H9 (cell line): ENCODE measurements around the gene RAB3A. TPM values are rescaled to one million over a fixed set of nuclear protein-coding genes. Genes with fewer than 3 reads are reported as not detected.
A peak's percentile ranks its signal among the peaks of the same experiment; 100 is the strongest.

Experiments
- DNase-seq: peaks from one replicate; pipeline ENCODE4 v3.0.0-alpha.2; 2017
- H2AFZ ChIP-seq: one replicate; pipeline ENCODE4 v1.6.1; 2013; ENCODE audit warnings: mild to moderate bottlenecking, low read length, control low read depth, moderate library complexity
- H2AK5ac ChIP-seq: 2 replicates; pipeline ENCODE4 v1.6.1; 2013; ENCODE audit warnings: low read length, control low read depth, mixed read lengths; ENCODE audit not compliant: insufficient read length
- H2BK120ac ChIP-seq: one replicate; pipeline ENCODE4 v1.6.1; 2013; ENCODE audit warnings: low read depth, mild to moderate bottlenecking, low read length, control low read depth, inconsistent platforms; ENCODE audit not compliant: poor library complexity, severe bottlenecking
- H2BK12ac ChIP-seq: 2 replicates; pipeline ENCODE4 v1.6.1; 2013; ENCODE audit warnings: low read length, control low read depth, mixed read lengths, low read depth; ENCODE audit not compliant: insufficient read length
- H2BK15ac ChIP-seq: 2 replicates; pipeline ENCODE4 v1.6.1; 2013; ENCODE audit warnings: low read depth, low read length, control low read depth
- H2BK20ac ChIP-seq: one replicate; pipeline ENCODE4 v1.6.1; 2013; ENCODE audit warnings: low read depth, mild to moderate bottlenecking, low read length, control low read depth, inconsistent platforms; ENCODE audit not compliant: poor library complexity, severe bottlenecking
- H2BK5ac ChIP-seq: 2 replicates; pipeline ENCODE4 v1.6.1; 2013; ENCODE audit warnings: low read length, control low read depth, mixed read lengths; ENCODE audit not compliant: insufficient read length
- H3K14ac ChIP-seq: 2 replicates; pipeline ENCODE4 v1.6.1; 2013; ENCODE audit warnings: low read length, control low read depth; ENCODE audit not compliant: insufficient read depth
- H3K18ac ChIP-seq: 2 replicates; pipeline ENCODE4 v1.6.1; 2013; ENCODE audit warnings: low read depth, mild to moderate bottlenecking, mixed read lengths, low read length, control low read depth; ENCODE audit not compliant: insufficient read length
- H3K23ac ChIP-seq: 2 replicates; pipeline ENCODE4 v1.6.1; 2013; ENCODE audit warnings: low read length, control low read depth, mixed read lengths, low read depth; ENCODE audit not compliant: insufficient read length
- H3K23me2 ChIP-seq: 2 replicates; pipeline ENCODE4 v1.6.1; 2013; ENCODE audit warnings: low read depth, mild to moderate bottlenecking, mixed read lengths, low read length, control low read depth; ENCODE audit not compliant: insufficient read length, poor library complexity, severe bottlenecking
- H3K27ac ChIP-seq: 2 replicates; pipeline ENCODE4 v1.5.1; 2013; ENCODE audit warnings: low read length, control low read depth, mixed read lengths, low read depth; ENCODE audit not compliant: insufficient read length
- H3K27me3 ChIP-seq: 2 replicates; pipeline ENCODE4 v1.6.1; 2013; ENCODE audit warnings: low read length, control low read depth, inconsistent platforms; ENCODE audit not compliant: insufficient read depth
- H3K4ac ChIP-seq: 2 replicates; pipeline ENCODE4 v1.6.1; 2013; ENCODE audit warnings: low read depth, mild to moderate bottlenecking, control low read depth, inconsistent platforms, low read length, moderate library complexity
- H3K4me1 ChIP-seq: 2 replicates; pipeline ENCODE4 v1.6.1; 2013; ENCODE audit warnings: low read length, control low read depth, inconsistent platforms; ENCODE audit not compliant: insufficient read depth
- H3K4me2 ChIP-seq: 2 replicates; pipeline ENCODE4 v1.6.1; 2013; ENCODE audit warnings: low read length, control low read depth, mixed read lengths; ENCODE audit not compliant: insufficient read length, insufficient read depth
- H3K56ac ChIP-seq: 2 replicates; pipeline ENCODE4 v1.6.1; 2013; ENCODE audit warnings: low read depth, mild to moderate bottlenecking, mixed read lengths, low read length, control low read depth; ENCODE audit not compliant: insufficient read length
- H3K79me1 ChIP-seq: 2 replicates; pipeline ENCODE4 v1.6.1; 2013; ENCODE audit warnings: low read depth, mild to moderate bottlenecking, moderate library complexity, low read length, control low read depth, inconsistent platforms; ENCODE audit not compliant: insufficient read depth, poor library complexity, severe bottlenecking
- H3K79me2 ChIP-seq: 2 replicates; pipeline ENCODE4 v1.6.1; 2013; ENCODE audit warnings: low read length, control low read depth, inconsistent platforms; ENCODE audit not compliant: insufficient read depth
- H3K9ac ChIP-seq: 2 replicates; pipeline ENCODE4 v1.6.1; 2013; ENCODE audit warnings: low read length, control low read depth, mixed read lengths; ENCODE audit not compliant: insufficient read length; ENCODE audit errors: extremely low read depth
- H3K9me3 ChIP-seq: one replicate; pipeline ENCODE4 v1.6.1; 2013; ENCODE audit warnings: low read depth, low read length, inconsistent platforms; ENCODE audit not compliant: control insufficient read depth
- H3T11ph ChIP-seq: one replicate; pipeline ENCODE4 v1.6.1; 2013; ENCODE audit warnings: mild to moderate bottlenecking, low read length, control low read depth, inconsistent platforms
- H4K20me1 ChIP-seq: one replicate; pipeline ENCODE4 v1.6.1; 2013; ENCODE audit not compliant: control insufficient read depth, insufficient read length, insufficient read depth
- H4K5ac ChIP-seq: 2 replicates; pipeline ENCODE4 v1.6.1; 2013; ENCODE audit warnings: low read depth, mild to moderate bottlenecking, mixed read lengths, low read length, control low read depth; ENCODE audit not compliant: insufficient read length
- H4K8ac ChIP-seq: replicated peaks from 2 replicates; pipeline ENCODE4 v1.6.1; 2013; ENCODE audit warnings: low read length, control low read depth, mixed read lengths, low read depth; ENCODE audit not compliant: insufficient read length
- H4K91ac ChIP-seq: 2 replicates; pipeline ENCODE4 v1.6.1; 2013; ENCODE audit warnings: low read depth, mild to moderate bottlenecking, moderate library complexity, mixed read lengths, low read length, control low read depth; ENCODE audit not compliant: insufficient read length
- H3K27ac Mint-ChIP-seq, 3 experiments: 2 replicates in 2 of 3; 3 replicates in 1 of 3; pipeline ENCODE4 v1.8.0; 2020 to 2021; ENCODE audit warnings: mixed read lengths in 3 of 3, mild to moderate bottlenecking in 1 of 3, moderate library complexity in 1 of 3
- H3K27me3 Mint-ChIP-seq: 2 replicates; pipeline ENCODE4 v1.8.0; 2021; ENCODE audit warnings: low read depth, mild to moderate bottlenecking, moderate library complexity, mixed read lengths
- H3K36me3 Mint-ChIP-seq, 3 experiments: 2 replicates in 2 of 3; 3 replicates in 1 of 3; pipeline ENCODE4 v1.8.0; 2020 to 2021; ENCODE audit warnings: low read depth in 3 of 3, mixed read lengths in 3 of 3; ENCODE audit not compliant: insufficient read depth in 1 of 3
- H3K4me1 Mint-ChIP-seq, 2 experiments: 2 replicates each; pipeline ENCODE4 v1.8.0; 2020; ENCODE audit warnings: mixed read lengths in 2 of 2
- H3K4me3 Mint-ChIP-seq, 2 experiments: 2 replicates in 1 of 2; 3 replicates in 1 of 2; pipeline ENCODE4 v1.8.0; 2020 to 2021; ENCODE audit warnings: mild to moderate bottlenecking in 2 of 2, mixed read lengths in 2 of 2, moderate library complexity in 1 of 2
- H3K9me3 Mint-ChIP-seq, 2 experiments: 2 replicates in 1 of 2; 3 replicates in 1 of 2; pipeline ENCODE4 v1.8.0; 2020; ENCODE audit warnings: mild to moderate bottlenecking in 2 of 2, mixed read lengths in 2 of 2, moderate library complexity in 1 of 2
- WGBS: extraction: QIAGEN DNeasy Blood & Tissue Kit; methylation state at CpG from one replicate; pipeline ENCODE4 v1.1.7; 2013; ENCODE audit warnings: missing lambda C conversion rate, low lambda C conversion rate, mixed read lengths; ENCODE audit not compliant: insufficient read length; ENCODE audit errors: extremely low coverage; 5-methylcytosine and 5-hydroxymethylcytosine counted together
- total RNA-seq: library from RNA; stranded (reverse); gene quantifications from 2 replicates; pipeline ENCODE4 v1.2.1, GENCODE V29; 2021
- TF ChIP-seq, protein P1 (sequence below): fragments of 200-600 bp; sonication (generic); conservative IDR thresholded peaks from 3 replicates; pipeline ENCODE4 v1.8.0; 2021; ENCODE audit warnings: antibody characterized with exemption, mild to moderate bottlenecking

The RAB3A gene
- total RNA-seq, 1 experiment from 2014 or later = 6.8 TPM

DNA sequence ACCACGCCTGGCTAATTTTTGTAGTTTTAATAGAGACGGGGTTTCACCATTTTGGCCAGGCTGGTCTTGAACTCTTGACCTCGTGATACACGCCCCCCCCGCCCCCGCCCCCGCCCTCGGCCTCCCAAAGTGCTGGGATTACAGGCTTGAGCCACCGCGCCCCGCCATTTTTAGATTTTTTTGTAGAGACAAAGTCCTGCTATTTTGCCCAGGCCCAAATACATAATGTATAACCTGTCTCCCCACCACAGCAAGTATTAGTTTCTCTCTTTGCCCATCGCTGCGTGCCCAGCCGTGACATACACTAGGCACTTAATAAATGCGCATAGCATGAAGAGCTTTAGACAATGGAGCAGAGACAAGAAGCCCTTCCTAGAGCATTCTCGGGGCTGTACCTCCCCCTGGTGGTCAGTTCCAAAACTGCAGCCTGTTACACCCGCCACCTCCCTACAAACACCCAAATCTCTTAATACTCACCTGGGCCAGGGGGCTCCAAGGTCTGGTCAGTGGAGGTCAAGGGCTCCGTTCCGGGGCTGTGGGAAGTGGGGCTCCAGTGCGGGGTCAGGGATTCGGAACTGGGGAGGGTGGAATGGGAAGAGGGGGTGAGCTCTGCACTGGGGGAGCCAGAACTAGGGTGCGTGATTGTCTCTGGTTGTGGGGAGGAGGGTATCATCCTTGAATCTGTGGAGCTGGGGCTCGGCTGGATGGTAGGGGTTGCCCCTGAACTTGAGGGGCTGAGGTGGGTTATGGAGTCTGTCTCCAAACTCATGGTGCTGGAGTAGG lies 47.9 kb upstream of the RAB3A start:
- no peak overlapping the region for H4K8ac ChIP-seq

More for the DNA sequence above, 47.9 kb upstream of the RAB3A start:
- no peak overlapping the region for H3T11ph ChIP-seq
- no peak overlapping the region for H2BK120ac ChIP-seq
- no peak overlapping the region for H3K14ac ChIP-seq
- WGBS = no CpG with 5 or more reads among the region's 23 CpGs
- no peak overlapping the region for H3K27ac ChIP-seq
- no peak overlapping the region for H4K5ac ChIP-seq
- Mint-ChIP-seq H3K36me3 (no peaks in the 10 kb centered on the region), H3K27ac (no peak overlapping the region; a peak in 1 of 7 replicates), H3K4me3 (peak overlapping the region in 1 of 2 experiments; percentile 49; a peak in 1 of 5 replicates), H3K27me3 (peaks cover 19% of the 10 kb centered on the region), H3K9me3 (no peaks in the 10 kb centered on the region), H3K4me1 (peaks cover 18 to 30% of the 10 kb centered on the region in 2 experiments)
- H3K56ac ChIP-seq = no peak overlapping the region
- H2BK5ac ChIP-seq = no peak overlapping the region
- no peaks in the 10 kb centered on the region for H3K79me1 ChIP-seq
- H2BK15ac ChIP-seq = no peak overlapping the region
- peaks cover 4% of the 10 kb centered on the region for H3K23me2 ChIP-seq
- no peak overlapping the region for H2AK5ac ChIP-seq
- H3K18ac ChIP-seq = no peak overlapping the region
- H3K23ac ChIP-seq = no peak overlapping the region
- H4K91ac ChIP-seq = no peak overlapping the region
- no peak overlapping the region for H3K4me2 ChIP-seq
- H3K27me3 ChIP-seq = no peaks in the 10 kb centered on the region
- peaks cover 3% of the 10 kb centered on the region for H4K20me1 ChIP-seq
- TF ChIP-seq, protein P1, sequence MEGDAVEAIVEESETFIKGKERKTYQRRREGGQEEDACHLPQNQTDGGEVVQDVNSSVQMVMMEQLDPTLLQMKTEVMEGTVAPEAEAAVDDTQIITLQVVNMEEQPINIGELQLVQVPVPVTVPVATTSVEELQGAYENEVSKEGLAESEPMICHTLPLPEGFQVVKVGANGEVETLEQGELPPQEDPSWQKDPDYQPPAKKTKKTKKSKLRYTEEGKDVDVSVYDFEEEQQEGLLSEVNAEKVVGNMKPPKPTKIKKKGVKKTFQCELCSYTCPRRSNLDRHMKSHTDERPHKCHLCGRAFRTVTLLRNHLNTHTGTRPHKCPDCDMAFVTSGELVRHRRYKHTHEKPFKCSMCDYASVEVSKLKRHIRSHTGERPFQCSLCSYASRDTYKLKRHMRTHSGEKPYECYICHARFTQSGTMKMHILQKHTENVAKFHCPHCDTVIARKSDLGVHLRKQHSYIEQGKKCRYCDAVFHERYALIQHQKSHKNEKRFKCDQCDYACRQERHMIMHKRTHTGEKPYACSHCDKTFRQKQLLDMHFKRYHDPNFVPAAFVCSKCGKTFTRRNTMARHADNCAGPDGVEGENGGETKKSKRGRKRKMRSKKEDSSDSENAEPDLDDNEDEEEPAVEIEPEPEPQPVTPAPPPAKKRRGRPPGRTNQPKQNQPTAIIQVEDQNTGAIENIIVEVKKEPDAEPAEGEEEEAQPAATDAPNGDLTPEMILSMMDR = peak; percentile 93
- H2BK20ac ChIP-seq = no peak overlapping the region
- H3K79me2 ChIP-seq = no peaks in the 10 kb centered on the region
- H2BK12ac ChIP-seq = no peak overlapping the region
- H3K4me1 ChIP-seq = no peaks in the 10 kb centered on the region
- peak; percentile 87 for DNase-seq
- H3K4ac ChIP-seq = no peak overlapping the region
- H2AFZ ChIP-seq = no peak overlapping the region
- H3K9me3 ChIP-seq = no peaks in the 10 kb centered on the region
- H3K9ac ChIP-seq = no peak overlapping the region
